ENCODE data around the gene SP140L.

SP140L gene

GRCh38 chr2:230441227-230441897 is 114.4 kb downstream of the SP140L start:
- Histone ChIP-seq H3K27ac (peak overlapping the region; percentile 32 to 45), H3K36me3 (peaks cover 27 to 40% (median 37%) of the 10 kb centered on the region in 3 donors)

DNA sequence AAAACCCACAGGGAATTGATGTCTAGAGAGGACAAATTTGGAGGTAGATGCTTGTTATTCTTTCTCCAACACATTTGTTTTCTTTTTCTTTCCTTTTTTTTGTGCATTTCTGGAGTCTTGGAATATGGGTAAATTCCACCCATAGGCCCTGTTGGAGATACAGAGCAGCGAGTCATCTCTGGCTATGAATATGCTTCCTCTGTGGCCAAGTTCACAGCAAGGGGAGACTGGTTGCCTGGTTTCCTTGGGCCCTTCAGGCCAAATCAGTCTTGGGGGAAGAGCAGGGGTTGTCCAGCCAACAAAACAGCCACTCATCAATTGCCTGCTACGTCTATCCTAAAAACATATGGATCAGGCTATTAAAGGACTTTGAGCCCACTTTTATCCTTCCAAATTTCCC is 116.5 kb downstream of the SP140L start:
- peaks cover 37 to 53% (median 52%) of the 10 kb centered on the region in 3 donors for H3K36me3 ChIP-seq
- no peaks in the 10 kb centered on the region for H3K9me3 ChIP-seq
- H3K4me3 ChIP-seq = no peak overlapping the region
- H3K27me3 ChIP-seq = no peaks in the 10 kb centered on the region
- no peak for DNase-seq
- H3K27ac ChIP-seq = no peak overlapping the region
- no peak for TF ChIP-seq CTCF (IDR thresholded peaks at IDR 0.05)
- intact Hi-C loops (cut with DNase I; ENCODE audit: low total_unique reads) = loop anchor here (5.0 kb wide), 1 partner anchor 56 kb away; no protein-coding TSS in a partner anchor
- H3K4me1 ChIP-seq = peaks cover 0 to 50% (median 15%) of the 10 kb centered on the region in 4 donors

More at GRCh38 chr2:230441227-230441897, 114.4 kb downstream of the SP140L start:
- no peak overlapping the region for H3K4me3 ChIP-seq
- peaks cover 0 to 4% (median 0%) of the 10 kb centered on the region in 3 donors for H3K9me3 ChIP-seq
- H3K27me3 ChIP-seq = no peaks in the 10 kb centered on the region
- peak in 1 of 2 donors; percentile 50 for DNase-seq
- H3K4me1 ChIP-seq = peaks cover 0 to 50% (median 15%) of the 10 kb centered on the region in 4 donors
- TF ChIP-seq CTCF (IDR thresholded peaks at IDR 0.05) = no peak
- intact Hi-C loops (cut with DNase I; ENCODE audit: low total_unique reads) = loop anchor here (5.0 kb wide), 1 partner anchor 54 kb away; no protein-coding TSS in a partner anchor

GRCh38 chr2:230444832-230445231 is 117.8 kb downstream of the SP140L start:
- Histone ChIP-seq H3K27me3 (no peaks in the 10 kb centered on the region), H3K36me3 (peaks cover 50 to 65% (median 63%) of the 10 kb centered on the region in 3 donors), H3K4me1 (peaks cover 0 to 40% (median 15%) of the 10 kb centered on the region in 4 donors), H3K9me3 (no peaks in the 10 kb centered on the region), H3K4me3 (no peak overlapping the region), H3K27ac (no peak overlapping the region)
- intact Hi-C loops (cut with DNase I; ENCODE audit: low total_unique reads) = loop anchor here (5.0 kb wide), 1 partner anchor 58 kb away; no protein-coding TSS in a partner anchor
- DNase-seq = no peak
- no peak for TF ChIP-seq CTCF (IDR thresholded peaks at IDR 0.05)

DNA sequence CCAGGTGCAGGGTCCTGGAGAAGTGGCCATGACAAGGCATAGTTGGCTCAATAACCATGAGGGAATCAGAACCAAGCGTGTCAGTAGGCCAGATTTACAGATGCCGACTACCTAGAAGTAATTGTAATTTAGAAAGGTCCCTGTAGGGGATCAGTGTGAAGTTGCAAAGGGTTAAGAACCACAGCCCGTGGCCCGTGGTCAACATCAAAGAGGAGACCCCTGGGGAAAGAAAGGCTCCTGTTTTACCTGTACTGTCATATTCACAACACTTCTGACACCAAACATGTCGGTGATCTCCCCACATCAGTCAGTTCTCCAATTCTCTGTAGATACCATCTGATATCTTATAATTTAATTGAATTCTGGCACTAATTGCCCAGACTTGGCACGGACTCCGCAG is 120.0 kb downstream of the SP140L start:
- Histone ChIP-seq H3K9me3 (no peaks in the 10 kb centered on the region), H3K36me3 (peaks cover 54 to 87% (median 84%) of the 10 kb centered on the region in 3 donors), H3K27me3 (no peaks in the 10 kb centered on the region), H3K4me3 (no peak overlapping the region), H3K27ac (no peak overlapping the region), H3K4me1 (peaks cover 0 to 20% (median 10%) of the 10 kb centered on the region in 4 donors)
- no peak for DNase-seq
- TF ChIP-seq CTCF (IDR thresholded peaks at IDR 0.05) = no peak
- intact Hi-C loops (cut with DNase I; ENCODE audit: low total_unique reads) = no loop called here

DNA sequence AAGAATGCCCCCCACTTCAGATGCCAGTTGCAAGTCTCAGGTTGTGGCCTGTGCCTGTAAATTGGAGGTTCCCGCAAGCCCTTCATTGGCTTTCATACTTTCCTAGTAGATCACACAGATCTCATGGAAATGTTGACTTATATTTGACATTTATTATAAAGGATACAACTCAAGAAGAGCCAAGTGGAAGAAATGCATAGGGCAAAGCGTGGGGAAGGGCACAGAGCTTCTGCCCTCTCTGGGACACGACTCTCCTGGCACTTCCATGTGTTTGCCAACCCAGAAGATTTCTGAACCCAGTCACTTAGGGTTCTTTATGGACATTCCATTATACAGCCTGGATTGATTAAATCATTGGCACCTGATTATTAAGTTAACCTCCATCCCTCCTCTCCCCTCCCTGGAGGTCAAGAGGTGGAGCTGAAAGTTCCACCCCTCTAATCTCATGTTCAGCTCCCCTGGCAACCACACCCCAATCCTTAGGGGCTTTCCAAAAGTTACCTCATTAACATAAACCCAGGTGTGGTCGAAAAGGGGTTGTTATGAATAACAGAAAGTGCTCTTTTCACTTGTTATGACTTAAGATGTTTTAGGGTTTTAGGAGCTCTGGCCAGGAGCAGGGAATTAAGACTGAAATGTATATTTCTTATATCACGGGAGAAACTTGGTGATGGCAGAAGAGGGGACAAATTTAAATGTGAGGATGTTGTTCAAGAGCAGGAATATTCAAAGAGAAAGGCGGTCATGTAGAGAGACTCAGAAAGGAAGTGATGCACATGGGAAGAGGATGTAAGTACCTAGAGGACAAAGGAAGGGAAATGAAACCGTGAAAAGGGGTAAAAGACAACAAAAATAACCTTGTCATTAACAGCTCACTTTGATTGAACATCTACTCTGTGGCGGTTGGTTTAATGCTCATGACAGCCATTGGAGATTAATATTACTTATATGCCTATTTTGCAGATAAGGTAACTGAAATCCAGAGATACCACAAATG is 120.8 kb downstream of the SP140L start:
- Histone ChIP-seq H3K27me3 (no peaks in the 10 kb centered on the region), H3K9me3 (no peaks in the 10 kb centered on the region), H3K36me3 (peaks cover 54 to 93% (median 90%) of the 10 kb centered on the region in 3 donors), H3K4me3 (no peak overlapping the region), H3K27ac (no peak overlapping the region), H3K4me1 (peaks cover 0 to 15% (median 10%) of the 10 kb centered on the region in 4 donors)
- DNase-seq = no peak
- TF ChIP-seq CTCF (IDR thresholded peaks at IDR 0.05) = no peak
- intact Hi-C loops (cut with DNase I; ENCODE audit: low total_unique reads) = no loop called here

All from tibial artery (tissue), 4 donors.